ENCODE data around the gene DNAJC2. TPM values are rescaled to one million over a fixed set of nuclear protein-coding genes. Genes with fewer than 3 reads are reported as not detected.

Gene DNAJC2
- total RNA-seq, 4 donors from 2014 or later, result 16.4 to 48.6 (median 27.7) TPM

GRCh38 chr7:103338864-103339263 lies 5.7 kb downstream of the DNAJC2 start:
- no peak for TF ChIP-seq POLR2A (IDR thresholded peaks at IDR 0.05)
- no peak for TF ChIP-seq EP300 (IDR thresholded peaks at IDR 0.05; ENCODE audit: low read depth)
- TF ChIP-seq CTCF (IDR thresholded peaks at IDR 0.05), result no peak
- TF ChIP-seq POLR2AphosphoS5 (IDR thresholded peaks at IDR 0.05), result no peak
- no peak overlapping the region for H3K27ac ChIP-seq
- peaks cover 3 to 19% (median 11%) of the 10 kb centered on the region in 4 donors for H3K4me1 ChIP-seq
- H3K9me3 ChIP-seq, result no peaks in the 10 kb centered on the region
- intact Hi-C loops (cut with DNase I; ENCODE audit: low total_unique reads) (no loop called here), in situ Hi-C loops (cut with MboI; ENCODE audit: low pct_ligation_motif_present in 1 of 4, low pct_unique_long_range_greater_than_20kb in 1 of 4, low sequenced_read_pairs in 3 of 4) (no loop called here)
- H3K36me3 ChIP-seq, result peaks cover 0 to 23% (median 11%) of the 10 kb centered on the region in 4 donors
- no peak overlapping the region for H3K4me3 ChIP-seq
- no peaks in the 10 kb centered on the region for H3K27me3 ChIP-seq
- 98 to 100% methylated on average over 2 of the region's 2 CpGs for WGBS, 2 donors (ENCODE audit: low coverage in 1 of 2)
- DNase-seq, result no peak

- no peak overlapping the region for H3K4me3 ChIP-seq
- H3K27me3 ChIP-seq, result no peaks in the 10 kb centered on the region
- 90 to 94% methylated on average over 2 of the region's 2 CpGs for WGBS, 2 donors (ENCODE audit: low coverage in 1 of 2)
- H3K27ac ChIP-seq, result no peak overlapping the region
- intact Hi-C loops (cut with DNase I; ENCODE audit: low total_unique reads), result no loop called here
- TF ChIP-seq CTCF (IDR thresholded peaks at IDR 0.05) (no peak), POLR2A (IDR thresholded peaks at IDR 0.05) (no peak), EP300 (IDR thresholded peaks at IDR 0.05; ENCODE audit: low read depth) (no peak), POLR2AphosphoS5 (IDR thresholded peaks at IDR 0.05) (no peak)
- in situ Hi-C loops (cut with MboI; ENCODE audit: low pct_ligation_motif_present in 1 of 4, low pct_unique_long_range_greater_than_20kb in 1 of 4, low sequenced_read_pairs in 3 of 4), result no loop called here
- peaks cover 0 to 2% (median 0%) of the 10 kb centered on the region in 4 donors for H3K4me1 ChIP-seq
- no peak for DNase-seq
- no peaks in the 10 kb centered on the region for H3K9me3 ChIP-seq
- H3K36me3 ChIP-seq, result peaks cover 0 to 33% (median 11%) of the 10 kb centered on the region in 4 donors
Observed at GRCh38 chr7:103336761-103337160, 7.8 kb downstream of the DNAJC2 start.

- no peaks in the 10 kb centered on the region for H3K27me3 ChIP-seq
- H3K36me3 ChIP-seq, result peaks cover 0 to 63% (median 18%) of the 10 kb centered on the region in 4 donors
- H3K4me3 ChIP-seq, result no peak overlapping the region
- WGBS, 2 donors (ENCODE audit: low coverage in 1 of 2), result 82 to 93% methylated on average over 4 to 8 of the region's 8 CpGs
- H3K27ac ChIP-seq, result no peak overlapping the region
- no peak for DNase-seq
- no peaks in the 10 kb centered on the region for H3K4me1 ChIP-seq
- H3K9me3 ChIP-seq, result no peaks in the 10 kb centered on the region
- intact Hi-C loops (cut with DNase I; ENCODE audit: low total_unique reads) (no loop called here), in situ Hi-C loops (cut with MboI; ENCODE audit: low pct_ligation_motif_present in 1 of 4, low pct_unique_long_range_greater_than_20kb in 1 of 4, low sequenced_read_pairs in 3 of 4) (no loop called here)
- TF ChIP-seq EP300 (IDR thresholded peaks at IDR 0.05; ENCODE audit: low read depth), result no peak
- no peak for TF ChIP-seq POLR2A (IDR thresholded peaks at IDR 0.05)
- no peak for TF ChIP-seq POLR2AphosphoS5 (IDR thresholded peaks at IDR 0.05)
- TF ChIP-seq CTCF (IDR thresholded peaks at IDR 0.05), result no peak
Observed at GRCh38 chr7:103325744-103326143, 18.8 kb downstream of the DNAJC2 start.

- H3K36me3 ChIP-seq, result peaks cover 0 to 98% (median 40%) of the 10 kb centered on the region in 4 donors
- intact Hi-C loops (cut with DNase I; ENCODE audit: low total_unique reads), result no loop called here
Observed at GRCh38 chr7:103317009-103317408, 27.6 kb downstream of the DNAJC2 start.

More at GRCh38 chr7:103317009-103317408, 27.6 kb downstream of the DNAJC2 start:
- Histone ChIP-seq H3K4me1 (no peaks in the 10 kb centered on the region), H3K27me3 (no peaks in the 10 kb centered on the region), H3K9me3 (no peaks in the 10 kb centered on the region), H3K4me3 (no peak overlapping the region), H3K27ac (no peak overlapping the region)
- DNase-seq, result no peak
- in situ Hi-C loops (cut with MboI; ENCODE audit: low pct_ligation_motif_present in 1 of 4, low pct_unique_long_range_greater_than_20kb in 1 of 4, low sequenced_read_pairs in 3 of 4), result no loop called here
- TF ChIP-seq CTCF (IDR thresholded peaks at IDR 0.05) (no peak), POLR2A (IDR thresholded peaks at IDR 0.05) (no peak), POLR2AphosphoS5 (IDR thresholded peaks at IDR 0.05) (no peak), EP300 (IDR thresholded peaks at IDR 0.05; ENCODE audit: low read depth) (no peak)
